K562 (cell line): Measurements from ENCODE around the gene CDK9. TPM values are rescaled to one million over a fixed set of nuclear protein-coding genes. Genes with fewer than 3 reads are reported as not detected.

Experiments
- ATAC-seq: fragments of 200-7000 bp; cut with Tn5 transposase; 3 replicates; pipeline ENCODE4 v1.9.1; 2020; ENCODE audit warnings: moderate library complexity
- BruUV-seq: library from RNA; stranded (reverse); fragments of 400-500 nt; replicated peaks from 2 replicates; lab custom pipeline; 2021; lab: Mats Ljungman, UMichigan
- CTCF ChIA-PET: fragments of 300-600 bp; formaldehyde crosslinking; extraction: SDS; loops from one replicate; lab custom pipeline; 2021; ENCODE audit warnings: low intra/inter-chr PET ratio; lab: Yijun Ruan, JAX
- POLR2A ChIA-PET: fragments of 300-600, 350-650 bp; sonication (Branson Sonifier 250); formaldehyde crosslinking; extraction: SDS; loops from one replicate; lab custom pipeline; 2021; ENCODE audit warnings: antibody characterized with exemption, inconsistent platforms; lab: Yijun Ruan, JAX
- DNase-seq, 4 experiments: peaks; one replicate each; pipeline versions ENCODE4 v3.0.0 to v3.0.0-alpha.2; 2011 to 2018; ENCODE audit warnings: low spot score in 3 of 4, mixed read lengths in 3 of 4; ENCODE audit errors: extremely low read depth in 1 of 4
- FAIRE-seq: peaks from 2 replicates; lab custom pipeline; 2011; peaks lifted over from hg19 to GRCh38; lab: Jason Lieb, UNC
- H2AFZ ChIP-seq: 2 replicates; pipeline ENCODE4 v1.6.0; 2011; ENCODE audit warnings: low read depth, low read length, control low read depth, inconsistent platforms
- H3K27ac ChIP-seq: fragments of 200-600 bp; 3 replicates; pipeline ENCODE4 v1.8.0; 2011; ENCODE audit warnings: low read depth, mild to moderate bottlenecking, control low read depth, inconsistent platforms, low read length, moderate library complexity, mixed read lengths; ENCODE audit errors: extremely low read depth
- H3K27me3 ChIP-seq, 2 experiments: fragments of 300-600 bp in 1 of 2; 2 replicates in 1 of 2; 3 replicates in 1 of 2; pipeline versions ENCODE4 v1.6.0 to v1.8.0; 2011; ENCODE audit warnings: inconsistent platforms in 2 of 2, low read length in 2 of 2, mild to moderate bottlenecking in 1 of 2, mixed read lengths in 1 of 2, moderate library complexity in 1 of 2; ENCODE audit not compliant: control insufficient read depth in 2 of 2, insufficient read depth in 2 of 2
- H3K36me3 ChIP-seq: fragments of 300-600 bp; 3 replicates; pipeline ENCODE4 v1.8.0; 2011; ENCODE audit warnings: mild to moderate bottlenecking, low read length, inconsistent platforms; ENCODE audit not compliant: control insufficient read depth, insufficient read depth
- H3K4me1 ChIP-seq, 2 experiments: fragments of 200-600 bp in 1 of 2; replicated peaks in 1 of 2; 2 replicates in 1 of 2; 3 replicates in 1 of 2; pipeline versions ENCODE4 v1.5.1 to v1.8.0; 2011; ENCODE audit warnings: inconsistent platforms in 2 of 2, low read length in 2 of 2, mild to moderate bottlenecking in 1 of 2, mixed read lengths in 1 of 2, moderate library complexity in 1 of 2; ENCODE audit not compliant: control insufficient read depth in 2 of 2, insufficient read depth in 2 of 2
- H3K4me2 ChIP-seq: 2 replicates; pipeline ENCODE4 v1.6.1; 2011; ENCODE audit warnings: low read length, control low read depth, inconsistent platforms, mixed read lengths; ENCODE audit not compliant: insufficient read depth
- H3K4me3 ChIP-seq: fragments of 200-600 bp; sonication (generic), shearing (Covaris generic); 2 replicates; pipeline ENCODE4 v1.5.1; 2016; ENCODE audit warnings: control low read depth, inconsistent platforms
- H3K79me2 ChIP-seq: fragments of 200-600 bp; 3 replicates; pipeline ENCODE4 v1.8.0; 2011; ENCODE audit warnings: low read length, inconsistent platforms; ENCODE audit not compliant: control insufficient read depth, insufficient read depth
- H3K9ac ChIP-seq, 2 experiments: 2 replicates each; pipeline versions ENCODE4 v1.6.0 to v1.6.1; 2011; ENCODE audit warnings: low read depth in 2 of 2, low read length in 2 of 2, control low read depth in 1 of 2, inconsistent platforms in 1 of 2, mild to moderate bottlenecking in 1 of 2, mixed read lengths in 1 of 2; ENCODE audit not compliant: insufficient read depth in 1 of 2
- H3K9me1 ChIP-seq: one replicate; pipeline ENCODE4 v1.6.0; 2011; ENCODE audit warnings: inconsistent platforms, mild to moderate bottlenecking, low read length, moderate library complexity; ENCODE audit not compliant: control insufficient read depth, insufficient read depth
- H3K9me3 ChIP-seq: replicated peaks from 2 replicates; pipeline ENCODE4 v1.5.1; 2011; ENCODE audit warnings: low read depth, low read length, inconsistent platforms; ENCODE audit not compliant: control insufficient read depth, insufficient read depth
- H4K20me1 ChIP-seq: replicated peaks from 2 replicates; pipeline ENCODE4 v1.6.1; 2011; ENCODE audit warnings: low read length, inconsistent platforms, mixed read lengths; ENCODE audit not compliant: control insufficient read depth, insufficient read depth
- FOXM1 ChIP-seq, 2 experiments: fragments of 450-650 bp in 1 of 2; sonication (generic) in 1 of 2; formaldehyde crosslinking in 1 of 2; IDR thresholded peaks; 2 replicates each; pipeline versions ENCODE4 v1.6.1 to v1.9.0; 2017 to 2022; ENCODE audit warnings: low read depth in 2 of 2, mild to moderate bottlenecking in 2 of 2, missing genetic modification reagents in 1 of 2, moderate library complexity in 1 of 2
- KDM2B ChIP-seq: fragments of 250-450 bp; sonication (Bioruptor Pico); IDR thresholded peaks from 2 replicates; pipeline ENCODE4 v1.8.0; 2021; ENCODE audit warnings: mild to moderate bottlenecking, moderate library complexity
- KLF16 ChIP-seq: IDR thresholded peaks from 2 replicates; pipeline ENCODE4 v1.6.1; 2016; ENCODE audit warnings: antibody characterized with exemption
- MAFG ChIP-seq: fragments of 450-650 bp; conservative IDR thresholded peaks from 2 replicates; pipeline ENCODE4 v1.6.1; 2016; ENCODE audit warnings: missing genetic modification characterization, missing compliant biosample characterization
- MAFK ChIP-seq: IDR thresholded peaks from 2 replicates; pipeline ENCODE4 v1.6.1; 2011; ENCODE audit warnings: low read length, improper control_type of control experiment
- MEIS2 ChIP-seq: fragments of 450-650 bp; IDR thresholded peaks from 2 replicates; pipeline ENCODE4 v1.6.1; 2014; ENCODE audit warnings: mild to moderate bottlenecking; ENCODE audit not compliant: partially characterized antibody
- POLR2AphosphoS5 ChIP-seq: IDR thresholded peaks from 2 replicates; pipeline ENCODE4 v1.6.1; 2011; ENCODE audit warnings: mild to moderate bottlenecking, low read depth, low read length, moderate library complexity; ENCODE audit not compliant: control insufficient read depth, insufficient read depth
- SMARCA5 ChIP-seq: fragments of 450-650 bp; IDR thresholded peaks from 2 replicates; pipeline ENCODE4 v1.6.1; 2016
- TFE3 ChIP-seq: fragments of 450-650 bp; formaldehyde crosslinking; IDR thresholded peaks from 2 replicates; pipeline ENCODE4 v1.4.0; 2020; ENCODE audit warnings: mild to moderate bottlenecking, mixed read lengths
- ZNF551 ChIP-seq: fragments of 250-450 bp; sonication (Bioruptor Pico); IDR thresholded peaks from 2 replicates; pipeline ENCODE4 v1.5.0; 2021; ENCODE audit warnings: mild to moderate bottlenecking, moderate library complexity
- WGBS: fragments of 100-300 bp; shearing (Covaris generic); methylation state at CpG from one replicate; pipeline ENCODE4 v1.1.6; 2016; ENCODE audit warnings: low coverage, mixed read lengths; ENCODE audit not compliant: insufficient coverage; ENCODE audit errors: missing lambda C conversion rate; 5-methylcytosine and 5-hydroxymethylcytosine counted together
- in situ Hi-C: fragments of 300-500 bp; cut with MboI; formaldehyde crosslinking; loops from 4 replicates; pipeline ENCODE4 v1.15.0; 2018; ENCODE audit warnings: inconsistent platforms, mixed read lengths
- intact Hi-C: fragments of 100-400 bp; cut with micrococcal nuclease; formaldehyde crosslinking; loops from 2 replicates; pipeline ENCODE4 v1.14.2; 2022
- polyA plus RNA-seq, 8 experiments: library from polyadenylated mRNA; depleted of rRNA in 4 of 8; stranded (reverse) in 5 of 8; unstranded in 3 of 8; fragments of >200 nt; fragmentation: Nextera tagmentation in 2 of 8; fragmentation: Illumina TruSeq in 1 of 8; extraction: Ambion mirVana in 2 of 8; extraction: Trizol in 1 of 8; gene quantifications; 2 replicates each; pipeline versions ENCODE4 v1.2.1 to v1.2.3, GENCODE V29; 2011 to 2014; ENCODE audit warnings: inconsistent platforms in 1 of 8, missing spikeins in 1 of 8
- total RNA-seq, 7 experiments: library from RNA; depleted of rRNA in 6 of 7; stranded (reverse); fragments of >200 nt in 6 of 7; fragmentation: Illumina TruSeq in 2 of 7; extraction: Trizol in 2 of 7; gene quantifications; 2 replicates each; pipeline versions ENCODE4 v1.2.1 to v1.2.3, GENCODE V29; 2011 to 2021; ENCODE audit warnings: low replicate concordance in 1 of 7

The CDK9 gene
- total and polyA plus RNA-seq, 9 of the 15 experiments (the other 6 are each of a cell fraction or from before 2014, with no cell fraction given): 4.2 to 78.6 (median 33.0) TPM

GRCh38 chr9:127738666-127739065, 47.2 kb upstream of the CDK9 start:
- Histone ChIP-seq H3K9me3 (no peaks in the 10 kb centered on the region), H3K4me3 (no peak overlapping the region), H3K27me3 (no peaks in the 10 kb centered on the region), H4K20me1 (no peaks in the 10 kb centered on the region; the same call in 1 of the 2 replicates), H3K4me1 (peaks cover 20 to 55% of the 10 kb centered on the region in 2 experiments), H3K9ac (peak overlapping the region in 1 of 2 experiments; percentile 59; a peak in 2 of 4 replicates), H3K9me1 (no peaks in the 10 kb centered on the region), H3K79me2 (peaks cover 4% of the 10 kb centered on the region; the same call in 2 of the 3 replicates), H3K27ac (no peak overlapping the region), H3K4me2 (no peak overlapping the region), H3K36me3 (no peaks in the 10 kb centered on the region), H2AFZ (no peak overlapping the region)
- FAIRE-seq: no peak
- POLR2A ChIA-PET: no interaction called here
- TF ChIP-seq MAFK (no peak), MEIS2 (no peak), POLR2AphosphoS5 (no peak), ZNF551 (no peak), SMARCA5 (no peak), KLF16 (no peak), FOXM1 (IDR thresholded peaks at IDR 0.05; ENCODE audit: low read depth) (no peak), FOXM1 (CRISPR knock-in tag; IDR thresholded peaks at IDR 0.05; ENCODE audit: low read depth) (no peak), TFE3 (CRISPR knock-in tag) (no peak), KDM2B (CRISPR knock-in tag) (no peak), MAFG (no peak)
- BruUV-seq: no TSS peak
- CTCF ChIA-PET: interaction anchor here (0.7 kb wide), 1 partner anchor 177 kb away, joined by 4 read pairs; no protein-coding TSS in a partner anchor
- no peak for DNase-seq
- no peak for ATAC-seq
- intact Hi-C loops (loop anchor here (10.0 kb wide), 1 partner anchor 296 kb away; no protein-coding TSS in a partner anchor), in situ Hi-C loops (loop anchor here (5.0 to 10.0 kb wide), 5 partner anchors 44 to 236 kb away; partner anchors contain the start of gene ST6GALNAC4)
- WGBS: 50% methylated on average over 13 of the region's 13 CpGs
